ENCODE results near the gene PHF12. TPM values are rescaled to one million over a fixed set of nuclear protein-coding genes. Genes with fewer than 3 reads are reported as not detected.
"Not testable (repeated sequence)": the region's sequence is repeated elsewhere in the genome, so short reads cannot be mapped to it uniquely, and the experiment has no call there.

Gene PHF12
- total RNA-seq, 1 donor from 2014 or later = 50.3 TPM

GRCh38 chr17:28907709-28908475 is 43.4 kb downstream of the PHF12 start:
- no peaks in the 10 kb centered on the region for H3K27me3 Mint-ChIP-seq (ENCODE audit: unreplicated experiment)
- peaks cover 33% of the 10 kb centered on the region for H3K36me3 Mint-ChIP-seq (ENCODE audit: unreplicated experiment)
- H3K9me3 Mint-ChIP-seq (ENCODE audit: unreplicated experiment) = no peaks in the 10 kb centered on the region

GRCh38 chr17:28906706-28907438 is 44.4 kb downstream of the PHF12 start:
- H3K36me3 Mint-ChIP-seq (ENCODE audit: unreplicated experiment) = peaks cover 24% of the 10 kb centered on the region
- H3K27me3 Mint-ChIP-seq (ENCODE audit: unreplicated experiment) = no peaks in the 10 kb centered on the region
- no peak for DNase-seq (ENCODE audit: extremely low spot score, unreplicated experiment)
- H3K4me3 Mint-ChIP-seq (ENCODE audit: unreplicated experiment) = no peak overlapping the region
- H3K9me3 Mint-ChIP-seq (ENCODE audit: unreplicated experiment) = no peaks in the 10 kb centered on the region
- H3K4me1 Mint-ChIP-seq (ENCODE audit: unreplicated experiment) = peaks cover 18% of the 10 kb centered on the region
- no peak overlapping the region for H3K27ac Mint-ChIP-seq (ENCODE audit: unreplicated experiment)
- no peak for TF ChIP-seq CTCF (IDR thresholded peaks at IDR 0.05)

More at GRCh38 chr17:28907709-28908475, 43.4 kb downstream of the PHF12 start:
- Mint-ChIP-seq H3K4me1 (ENCODE audit: unreplicated experiment) (peaks cover 13% of the 10 kb centered on the region), H3K27ac (ENCODE audit: unreplicated experiment) (no peak overlapping the region), H3K4me3 (ENCODE audit: unreplicated experiment) (no peak overlapping the region)
- no peak for DNase-seq (ENCODE audit: extremely low spot score, unreplicated experiment)
- no peak for TF ChIP-seq CTCF (IDR thresholded peaks at IDR 0.05)

- peaks cover 23% of the 10 kb centered on the region for H3K4me1 Mint-ChIP-seq (ENCODE audit: unreplicated experiment)
- H3K4me3 Mint-ChIP-seq (ENCODE audit: unreplicated experiment) = no peak overlapping the region
- DNase-seq (ENCODE audit: extremely low spot score, unreplicated experiment) = no peak
- H3K27ac Mint-ChIP-seq (ENCODE audit: unreplicated experiment) = no peak overlapping the region
- H3K36me3 Mint-ChIP-seq (ENCODE audit: unreplicated experiment) = peaks cover 24% of the 10 kb centered on the region
- TF ChIP-seq CTCF (IDR thresholded peaks at IDR 0.05) = no peak
- no peaks in the 10 kb centered on the region for H3K9me3 Mint-ChIP-seq (ENCODE audit: unreplicated experiment)
- no peaks in the 10 kb centered on the region for H3K27me3 Mint-ChIP-seq (ENCODE audit: unreplicated experiment)
These were observed 45.0 kb downstream of the PHF12 start for GRCh38 chr17:28906276-28906675.

- Mint-ChIP-seq H3K9me3 (ENCODE audit: unreplicated experiment) (no peaks in the 10 kb centered on the region), H3K4me3 (ENCODE audit: unreplicated experiment) (no peak overlapping the region), H3K27me3 (ENCODE audit: unreplicated experiment) (no peaks in the 10 kb centered on the region), H3K27ac (ENCODE audit: unreplicated experiment) (no peak overlapping the region), H3K4me1 (ENCODE audit: unreplicated experiment) (peaks cover 23% of the 10 kb centered on the region), H3K36me3 (ENCODE audit: unreplicated experiment) (peaks cover 20% of the 10 kb centered on the region)
- TF ChIP-seq CTCF (IDR thresholded peaks at IDR 0.05) = no peak
- DNase-seq (ENCODE audit: extremely low spot score, unreplicated experiment) = no peak
These were observed 46.5 kb downstream of the PHF12 start for GRCh38 chr17:28904800-28905199.

- H3K27ac Mint-ChIP-seq (ENCODE audit: unreplicated experiment); H3K27me3 Mint-ChIP-seq (ENCODE audit: unreplicated experiment); H3K9me3 Mint-ChIP-seq (ENCODE audit: unreplicated experiment); DNase-seq (ENCODE audit: extremely low spot score, unreplicated experiment): not testable (repeated sequence)
- H3K4me1 Mint-ChIP-seq (ENCODE audit: unreplicated experiment) = peaks cover 21% of the 10 kb centered on the region
- peak overlapping the region; percentile 54 for H3K4me3 Mint-ChIP-seq (ENCODE audit: unreplicated experiment)
- peaks cover 12% of the 10 kb centered on the region for H3K36me3 Mint-ChIP-seq (ENCODE audit: unreplicated experiment)
These were observed 47.8 kb downstream of the PHF12 start for GRCh38 chr17:28903546-28903841.

All from osteocyte (in vitro differentiated cells).